ENCODE measurements around the gene C11orf58.

The C11orf58 gene

GRCh38 chr11:16778876-16779275, 40.4 kb downstream of the C11orf58 start:
- 95% methylated on average over 7 of the region's 8 CpGs for WGBS (ENCODE audit: insufficient coverage)
- no peaks in the 10 kb centered on the region for H3K36me3 ChIP-seq (ENCODE audit: control insufficient read depth in 4 of 4, insufficient read depth in 4 of 4, low read length in 3 of 4)
- H3K4me1 ChIP-seq (ENCODE audit: control extremely low read depth in 1 of 4, control insufficient read depth in 4 of 4, insufficient read depth in 4 of 4, low read length in 3 of 4), result peaks cover 0 to 6% (median 2%) of the 10 kb centered on the region in 4 experiments
- H3K27me3 ChIP-seq (replicated peaks in 2 of 5; ENCODE audit: control insufficient read depth in 4 of 5, insufficient read depth in 5 of 5, low read length in 4 of 5), result peaks cover 0 to 4% (median 0%) of the 10 kb centered on the region in 5 experiments
- no peaks in the 10 kb centered on the region for H3K9me3 ChIP-seq (ENCODE audit: control extremely low read depth in 1 of 5, control insufficient read depth in 4 of 5, insufficient read depth in 2 of 5, low read depth in 1 of 5, low read length in 4 of 5)
- ChIA-PET POLR2A (no interaction called here), CTCF (no interaction called here)
- no peak overlapping the region for H3K4me3 ChIP-seq (ENCODE audit: control insufficient read depth in 1 of 7, extremely low read depth in 1 of 7, insufficient read depth in 4 of 7, low read depth in 2 of 7, low read length in 6 of 7)
- H3K27ac ChIP-seq (ENCODE audit: insufficient read depth in 1 of 2, low read depth in 1 of 2, low read length in 2 of 2, poor library complexity in 1 of 2, severe bottlenecking in 2 of 2), result no peak overlapping the region
- DNase-seq, result no peak

- Histone ChIP-seq H3K36me3 (ENCODE audit: control insufficient read depth in 4 of 4, insufficient read depth in 4 of 4, low read length in 3 of 4) (no peaks in the 10 kb centered on the region), H3K4me1 (ENCODE audit: control extremely low read depth in 1 of 4, control insufficient read depth in 4 of 4, insufficient read depth in 4 of 4, low read length in 3 of 4) (peaks cover 0 to 6% (median 2%) of the 10 kb centered on the region in 4 experiments), H3K27ac (ENCODE audit: insufficient read depth in 1 of 2, low read depth in 1 of 2, low read length in 2 of 2, poor library complexity in 1 of 2, severe bottlenecking in 2 of 2) (no peak overlapping the region), H3K4me3 (ENCODE audit: control insufficient read depth in 1 of 7, extremely low read depth in 1 of 7, insufficient read depth in 4 of 7, low read depth in 2 of 7, low read length in 6 of 7) (no peak overlapping the region), H3K9me3 (ENCODE audit: control extremely low read depth in 1 of 5, control insufficient read depth in 4 of 5, insufficient read depth in 2 of 5, low read depth in 1 of 5, low read length in 4 of 5) (no peaks in the 10 kb centered on the region), H3K27me3 (replicated peaks in 2 of 5; ENCODE audit: control insufficient read depth in 4 of 5, insufficient read depth in 5 of 5, low read length in 4 of 5) (peaks cover 0 to 1% (median 0%) of the 10 kb centered on the region in 5 experiments)
- POLR2A ChIA-PET, result no interaction called here
- CTCF ChIA-PET, result interaction anchor here (0.9 kb wide), 1 partner anchor 1130 kb away, joined by 3 read pairs; no protein-coding TSS in a partner anchor
- 83% methylated on average over 6 of the region's 8 CpGs for WGBS (ENCODE audit: insufficient coverage)
- DNase-seq, result peak in 1 of 3 donors; percentile 29
These were observed 41.0 kb downstream of the C11orf58 start for GRCh38 chr11:16779436-16779835.

GRCh38 chr11:16780146-16780545, 41.7 kb downstream of the C11orf58 start:
- DNase-seq, result no peak
- ChIA-PET CTCF (interaction anchor here (0.9 kb wide), 1 partner anchor 1131 kb away, joined by 3 read pairs; no protein-coding TSS in a partner anchor), POLR2A (no interaction called here)
- no peak overlapping the region for H3K27ac ChIP-seq (ENCODE audit: insufficient read depth in 1 of 2, low read depth in 1 of 2, low read length in 2 of 2, poor library complexity in 1 of 2, severe bottlenecking in 2 of 2)
- H3K4me3 ChIP-seq (ENCODE audit: control insufficient read depth in 1 of 7, extremely low read depth in 1 of 7, insufficient read depth in 4 of 7, low read depth in 2 of 7, low read length in 6 of 7), result no peak overlapping the region
- peaks cover 0 to 6% (median 2%) of the 10 kb centered on the region in 4 experiments for H3K4me1 ChIP-seq (ENCODE audit: control extremely low read depth in 1 of 4, control insufficient read depth in 4 of 4, insufficient read depth in 4 of 4, low read length in 3 of 4)
- H3K27me3 ChIP-seq (replicated peaks in 2 of 5; ENCODE audit: control insufficient read depth in 4 of 5, insufficient read depth in 5 of 5, low read length in 4 of 5), result no peaks in the 10 kb centered on the region
- 100% methylated on average over 1 of the region's 2 CpGs for WGBS (ENCODE audit: insufficient coverage)
- no peaks in the 10 kb centered on the region for H3K9me3 ChIP-seq (ENCODE audit: control extremely low read depth in 1 of 5, control insufficient read depth in 4 of 5, insufficient read depth in 2 of 5, low read depth in 1 of 5, low read length in 4 of 5)
- H3K36me3 ChIP-seq (ENCODE audit: control insufficient read depth in 4 of 4, insufficient read depth in 4 of 4, low read length in 3 of 4), result no peaks in the 10 kb centered on the region

- CTCF ChIA-PET, result interaction anchor here (1.0 to 3.5 kb wide), 3 partner anchors 21 to 282 kb away, joined by 3 to 23 read pairs (median 7); no protein-coding TSS in a partner anchor
- 96% methylated on average over 14 of the region's 19 CpGs for WGBS (ENCODE audit: insufficient coverage)
These were observed 42.5 kb downstream of the C11orf58 start for GRCh38 chr11:16780698-16781550.

GRCh38 chr11:16781936-16782919, 43.8 kb downstream of the C11orf58 start:
- H3K4me3 ChIP-seq (ENCODE audit: control insufficient read depth in 1 of 7, extremely low read depth in 1 of 7, insufficient read depth in 4 of 7, low read depth in 2 of 7, low read length in 6 of 7), result no peak overlapping the region
- no peaks in the 10 kb centered on the region for H3K9me3 ChIP-seq (ENCODE audit: control extremely low read depth in 1 of 5, control insufficient read depth in 4 of 5, insufficient read depth in 2 of 5, low read depth in 1 of 5, low read length in 4 of 5)
- no peaks in the 10 kb centered on the region for H3K36me3 ChIP-seq (ENCODE audit: control insufficient read depth in 4 of 4, insufficient read depth in 4 of 4, low read length in 3 of 4)
- POLR2A ChIA-PET, result no interaction called here
- 91% methylated on average over 10 of the region's 11 CpGs for WGBS (ENCODE audit: insufficient coverage)
- peaks cover 0 to 6% (median 2%) of the 10 kb centered on the region in 4 experiments for H3K4me1 ChIP-seq (ENCODE audit: control extremely low read depth in 1 of 4, control insufficient read depth in 4 of 4, insufficient read depth in 4 of 4, low read length in 3 of 4)
- no peaks in the 10 kb centered on the region for H3K27me3 ChIP-seq (replicated peaks in 2 of 5; ENCODE audit: control insufficient read depth in 4 of 5, insufficient read depth in 5 of 5, low read length in 4 of 5)
- CTCF ChIA-PET, result interaction anchor here (0.8 to 9.3 kb wide), 8 partner anchors 13 to 281 kb away, joined by 3 to 99 read pairs (median 4); no protein-coding TSS in a partner anchor
- DNase-seq, result no peak
- H3K27ac ChIP-seq (ENCODE audit: insufficient read depth in 1 of 2, low read depth in 1 of 2, low read length in 2 of 2, poor library complexity in 1 of 2, severe bottlenecking in 2 of 2), result no peak overlapping the region

More at GRCh38 chr11:16780698-16781550, 42.5 kb downstream of the C11orf58 start:
- Histone ChIP-seq H3K4me1 (ENCODE audit: control extremely low read depth in 1 of 4, control insufficient read depth in 4 of 4, insufficient read depth in 4 of 4, low read length in 3 of 4) (peaks cover 0 to 6% (median 2%) of the 10 kb centered on the region in 4 experiments), H3K4me3 (ENCODE audit: control insufficient read depth in 1 of 7, extremely low read depth in 1 of 7, insufficient read depth in 4 of 7, low read depth in 2 of 7, low read length in 6 of 7) (no peak overlapping the region), H3K9me3 (ENCODE audit: control extremely low read depth in 1 of 5, control insufficient read depth in 4 of 5, insufficient read depth in 2 of 5, low read depth in 1 of 5, low read length in 4 of 5) (no peaks in the 10 kb centered on the region), H3K27ac (ENCODE audit: insufficient read depth in 1 of 2, low read depth in 1 of 2, low read length in 2 of 2, poor library complexity in 1 of 2, severe bottlenecking in 2 of 2) (no peak overlapping the region), H3K27me3 (replicated peaks in 2 of 5; ENCODE audit: control insufficient read depth in 4 of 5, insufficient read depth in 5 of 5, low read length in 4 of 5) (no peaks in the 10 kb centered on the region), H3K36me3 (ENCODE audit: control insufficient read depth in 4 of 4, insufficient read depth in 4 of 4, low read length in 3 of 4) (no peaks in the 10 kb centered on the region)
- DNase-seq, result no peak
- POLR2A ChIA-PET, result no interaction called here

- H3K9me3 ChIP-seq (ENCODE audit: control extremely low read depth in 1 of 5, control insufficient read depth in 4 of 5, insufficient read depth in 2 of 5, low read depth in 1 of 5, low read length in 4 of 5), result no peaks in the 10 kb centered on the region
- no peaks in the 10 kb centered on the region for H3K27me3 ChIP-seq (replicated peaks in 2 of 5; ENCODE audit: control insufficient read depth in 4 of 5, insufficient read depth in 5 of 5, low read length in 4 of 5)
- no peak overlapping the region for H3K4me3 ChIP-seq (ENCODE audit: control insufficient read depth in 1 of 7, extremely low read depth in 1 of 7, insufficient read depth in 4 of 7, low read depth in 2 of 7, low read length in 6 of 7)
- 98% methylated on average over 21 of the region's 22 CpGs for WGBS (ENCODE audit: insufficient coverage)
- H3K36me3 ChIP-seq (ENCODE audit: control insufficient read depth in 4 of 4, insufficient read depth in 4 of 4, low read length in 3 of 4), result no peaks in the 10 kb centered on the region
- CTCF ChIA-PET, result interaction anchor here (0.8 to 14.6 kb wide), 13 partner anchors 10 to 280 kb away, joined by 3 to 184 read pairs (median 6); no protein-coding TSS in a partner anchor
- no peak overlapping the region for H3K27ac ChIP-seq (ENCODE audit: insufficient read depth in 1 of 2, low read depth in 1 of 2, low read length in 2 of 2, poor library complexity in 1 of 2, severe bottlenecking in 2 of 2)
- DNase-seq, result no peak
- POLR2A ChIA-PET, result no interaction called here
- H3K4me1 ChIP-seq (ENCODE audit: control extremely low read depth in 1 of 4, control insufficient read depth in 4 of 4, insufficient read depth in 4 of 4, low read length in 3 of 4), result peaks cover 0 to 6% (median 2%) of the 10 kb centered on the region in 4 experiments
These were observed 44.9 kb downstream of the C11orf58 start for GRCh38 chr11:16783321-16783801.
